Colonic mucosa (tissue), 4 donors: Measurements from ENCODE around the gene CAMKK1. TPM values are rescaled to one million over a fixed set of nuclear protein-coding genes. Genes with fewer than 3 reads are reported as not detected.

Experiments used
- DNase-seq: peaks from one replicate; pipeline ENCODE4 v3.0.0-alpha.2; 2020
- H3K27ac ChIP-seq: fragments of 200-600 bp; one replicate; pipeline ENCODE4 v1.8.0; 2021
- H3K27me3 ChIP-seq: fragments of 200-600 bp; one replicate; pipeline ENCODE4 v1.8.0; 2021
- H3K36me3 ChIP-seq: fragments of 200-600 bp; one replicate; pipeline ENCODE4 v1.8.0; 2021
- H3K4me1 ChIP-seq: fragments of 200-600 bp; one replicate; pipeline ENCODE4 v1.8.0; 2021; ENCODE audit warnings: mild to moderate bottlenecking
- H3K4me3 ChIP-seq: fragments of 200-600 bp; one replicate; pipeline ENCODE4 v1.8.0; 2021
- H3K9ac ChIP-seq, 2 donors: one replicate each; pipeline ENCODE4 v1.7.0; 2013; ENCODE audit warnings: control low read depth in 2 of 2, low read depth in 2 of 2, low read length in 2 of 2
- H3K9me3 ChIP-seq: fragments of 200-600 bp; one replicate; pipeline ENCODE4 v1.8.0; 2021
- intact Hi-C: fragments of 100-400 bp; cut with DNase I; formaldehyde crosslinking; loops from one replicate; pipeline ENCODE4 v1.14.1; 2022
- total RNA-seq, 2 donors: library from RNA; stranded (reverse); fragmentation: NEBNext Ultra II Directional in 1 of 2; extraction: Animal tissue kit (Norgen Biotek cat#: 25700) in 1 of 2; gene quantifications; one replicate each; pipeline ENCODE4 v1.2.1, GENCODE V29; 2021
- TF ChIP-seq, protein P1 (sequence below): fragments of 200-600 bp; IDR thresholded peaks from one replicate; pipeline ENCODE4 v1.8.0; 2022; ENCODE audit warnings: antibody characterized with exemption, mild to moderate bottlenecking
- donor health status: healthy.
- donor health status: DM: no; HTN: no; CAD: no.
- donor health status: DM: no; HTN: no; CAD: no.

Gene CAMKK1
- total RNA-seq, 2 donors from 2014 or later: 3.6 to 7.2 TPM

DNA sequence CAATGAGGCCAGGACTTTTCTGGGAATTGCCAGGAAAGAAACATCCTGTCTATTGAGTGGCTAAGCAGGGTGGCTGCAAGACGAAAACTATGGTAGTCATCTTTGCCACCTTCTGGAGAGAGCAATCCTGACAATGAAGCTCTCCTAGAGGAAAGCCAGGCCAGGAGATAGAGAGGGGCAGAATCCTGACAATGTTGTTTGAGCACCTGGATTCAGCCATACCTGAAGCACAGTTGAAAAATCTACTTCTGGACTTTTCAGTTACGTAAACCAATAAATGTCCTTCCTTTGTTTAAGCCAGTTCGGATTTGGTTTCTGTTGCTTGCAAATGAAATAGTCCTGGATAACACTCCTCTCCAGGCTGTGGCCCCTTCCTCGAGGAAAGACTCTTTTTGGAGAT, 14.0 kb upstream of the CAMKK1 start:
- no peaks in the 10 kb centered on the region for H3K9me3 ChIP-seq
- H3K36me3 ChIP-seq: no peaks in the 10 kb centered on the region
- H3K27me3 ChIP-seq: no peaks in the 10 kb centered on the region
- DNase-seq: no peak
- no peak overlapping the region for H3K27ac ChIP-seq
- no peaks in the 10 kb centered on the region for H3K4me1 ChIP-seq
- H3K9ac ChIP-seq: no peak overlapping the region
- intact Hi-C loops: loop anchor here (2.0 kb wide), 1 partner anchor 42 kb away; no protein-coding TSS in a partner anchor
- TF ChIP-seq, protein P1, sequence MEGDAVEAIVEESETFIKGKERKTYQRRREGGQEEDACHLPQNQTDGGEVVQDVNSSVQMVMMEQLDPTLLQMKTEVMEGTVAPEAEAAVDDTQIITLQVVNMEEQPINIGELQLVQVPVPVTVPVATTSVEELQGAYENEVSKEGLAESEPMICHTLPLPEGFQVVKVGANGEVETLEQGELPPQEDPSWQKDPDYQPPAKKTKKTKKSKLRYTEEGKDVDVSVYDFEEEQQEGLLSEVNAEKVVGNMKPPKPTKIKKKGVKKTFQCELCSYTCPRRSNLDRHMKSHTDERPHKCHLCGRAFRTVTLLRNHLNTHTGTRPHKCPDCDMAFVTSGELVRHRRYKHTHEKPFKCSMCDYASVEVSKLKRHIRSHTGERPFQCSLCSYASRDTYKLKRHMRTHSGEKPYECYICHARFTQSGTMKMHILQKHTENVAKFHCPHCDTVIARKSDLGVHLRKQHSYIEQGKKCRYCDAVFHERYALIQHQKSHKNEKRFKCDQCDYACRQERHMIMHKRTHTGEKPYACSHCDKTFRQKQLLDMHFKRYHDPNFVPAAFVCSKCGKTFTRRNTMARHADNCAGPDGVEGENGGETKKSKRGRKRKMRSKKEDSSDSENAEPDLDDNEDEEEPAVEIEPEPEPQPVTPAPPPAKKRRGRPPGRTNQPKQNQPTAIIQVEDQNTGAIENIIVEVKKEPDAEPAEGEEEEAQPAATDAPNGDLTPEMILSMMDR: no peak
- no peak overlapping the region for H3K4me3 ChIP-seq

- Histone ChIP-seq H3K27me3 (no peaks in the 10 kb centered on the region), H3K4me3 (no peak overlapping the region), H3K9ac (peak overlapping the region in 1 of 2 donors; percentile 12), H3K4me1 (no peaks in the 10 kb centered on the region), H3K36me3 (no peaks in the 10 kb centered on the region), H3K9me3 (no peaks in the 10 kb centered on the region), H3K27ac (no peak overlapping the region)
- intact Hi-C loops: no loop called here
- TF ChIP-seq, protein P1: no peak
- no peak for DNase-seq
These were observed 12.2 kb upstream of the CAMKK1 start for GRCh38 chr17:3905017-3905520.

- no peaks in the 10 kb centered on the region for H3K36me3 ChIP-seq
- TF ChIP-seq, protein P1: no peak
- H3K9me3 ChIP-seq: no peaks in the 10 kb centered on the region
- DNase-seq: no peak
- H3K4me3 ChIP-seq: no peak overlapping the region
- H3K9ac ChIP-seq: peak overlapping the region in 1 of 2 donors; percentile 12
- no peak overlapping the region for H3K27ac ChIP-seq
- intact Hi-C loops: no loop called here
- no peaks in the 10 kb centered on the region for H3K27me3 ChIP-seq
- H3K4me1 ChIP-seq: no peaks in the 10 kb centered on the region
These were observed 11.6 kb upstream of the CAMKK1 start for GRCh38 chr17:3904501-3904900.

- Histone ChIP-seq H3K36me3 (no peaks in the 10 kb centered on the region), H3K4me1 (no peaks in the 10 kb centered on the region), H3K27ac (no peak overlapping the region), H3K9ac (no peak overlapping the region), H3K27me3 (no peaks in the 10 kb centered on the region), H3K9me3 (no peaks in the 10 kb centered on the region), H3K4me3 (no peak overlapping the region)
- intact Hi-C loops: no loop called here
- TF ChIP-seq, protein P1: no peak
- DNase-seq: no peak
These were observed 11.0 kb upstream of the CAMKK1 start for GRCh38 chr17:3903881-3904290.

GRCh38 chr17:3903051-3903825, 10.4 kb upstream of the CAMKK1 start:
- Histone ChIP-seq H3K9ac (no peak overlapping the region), H3K9me3 (no peaks in the 10 kb centered on the region), H3K4me1 (no peaks in the 10 kb centered on the region), H3K27ac (no peak overlapping the region), H3K4me3 (no peak overlapping the region), H3K27me3 (no peaks in the 10 kb centered on the region), H3K36me3 (no peaks in the 10 kb centered on the region)
- TF ChIP-seq, protein P1: no peak
- DNase-seq: no peak
- intact Hi-C loops: no loop called here
